Cardiac fibroblast (primary cell): ENCODE results near the gene CREBZF.

Source experiments
- DNase-seq, 2 donors: peaks; one replicate each; pipeline versions ENCODE4 v3.0.0 to v3.0.0-alpha.2; 2010; ENCODE audit warnings: low read depth in 2 of 2
- H3K4me3 ChIP-seq, 2 donors: replicated peaks in 1 of 2; 1 replicate in 1 of 2; 2 replicates in 1 of 2; pipeline ENCODE4 v1.5.1; 2011; ENCODE audit warnings: low read depth in 2 of 2, low read length in 2 of 2, mild to moderate bottlenecking in 2 of 2, moderate library complexity in 1 of 2
- CTCF ChIP-seq: IDR thresholded peaks from one replicate; pipeline ENCODE4 v1.5.1; 2011; ENCODE audit warnings: low read depth, mild to moderate bottlenecking, low read length, inconsistent platforms

CREBZF gene

GRCh38 chr11:85699957-85700741 is 35.2 kb upstream of the CREBZF start:
- no peak for TF ChIP-seq CTCF
- no peak overlapping the region for H3K4me3 ChIP-seq
- no peak for DNase-seq

- no peak for TF ChIP-seq CTCF
- no peak overlapping the region for H3K4me3 ChIP-seq
- DNase-seq, result no peak
These were observed 33.3 kb upstream of the CREBZF start for GRCh38 chr11:85698195-85698594.

GRCh38 chr11:85697747-85698146 is 32.8 kb upstream of the CREBZF start:
- no peak for TF ChIP-seq CTCF
- no peak overlapping the region for H3K4me3 ChIP-seq
- DNase-seq, result no peak

- no peak for TF ChIP-seq CTCF
- peak in 1 of 2 donors; percentile 33 for DNase-seq
- H3K4me3 ChIP-seq, result no peak overlapping the region
These were observed 30.6 kb upstream of the CREBZF start for GRCh38 chr11:85695546-85695945.

GRCh38 chr11:85694385-85694980 is 29.6 kb upstream of the CREBZF start:
- peak; percentile 70 to 78 for DNase-seq
- no peak overlapping the region for H3K4me3 ChIP-seq
- TF ChIP-seq CTCF, result peak; percentile 56

GRCh38 chr11:85685820-85686459 is 21.0 kb upstream of the CREBZF start, which contains the start of gene CCDC89:
Gene CCDC89 (minus strand): TSS chr11:85686195. CDS start chr11:85686130, 65 bp downstream.
- peak; percentile 97 to 99 for DNase-seq
- no peak for TF ChIP-seq CTCF
- peak within 1 kb of the TSS; percentile 48 to 63 for H3K4me3 ChIP-seq
